ENCODE measurements around the gene SMCO3. TPM values are rescaled to one million over a fixed set of nuclear protein-coding genes. Genes with fewer than 3 reads are reported as not detected.

SMCO3 gene
- total RNA-seq, 6 donors from 2014 or later = 0.33 to 3.1 (median 1.1) TPM

DNA sequence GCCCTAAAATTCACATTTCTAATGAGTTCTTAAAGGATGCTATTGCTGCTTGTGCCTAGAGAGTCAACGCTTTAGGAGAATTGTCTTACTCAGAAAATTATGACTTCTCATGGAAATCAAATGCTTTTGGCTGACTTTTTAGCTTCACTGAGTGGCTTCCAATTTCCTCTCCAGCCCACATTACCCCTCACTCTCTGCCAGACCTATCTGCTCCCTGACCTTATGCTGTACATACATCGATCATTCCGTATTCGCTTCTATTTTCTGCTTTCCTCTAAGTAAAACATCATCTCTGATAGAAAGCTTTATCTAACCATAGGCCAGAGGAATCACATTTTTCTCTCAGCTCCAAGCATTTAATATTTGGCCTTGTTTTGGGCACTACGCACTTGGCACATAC lies 12.5 kb upstream of the SMCO3 start:
- no peak overlapping the region for H3K4me3 ChIP-seq
- WGBS, 2 donors = 75 to 87% methylated on average over 5 of the region's 5 CpGs

GRCh38 chr12:14825256-14825655 lies 11.3 kb upstream of the SMCO3 start:
- Histone ChIP-seq H3K4me3 (no peak overlapping the region), H3K27me3 (no peaks in the 10 kb centered on the region), H3K27ac (no peak overlapping the region), H3K36me3 (no peaks in the 10 kb centered on the region), H3K9me3 (no peaks in the 10 kb centered on the region), H3K4me1 (no peaks in the 10 kb centered on the region)
- TF ChIP-seq CTCF (IDR thresholded peaks at IDR 0.05) = no peak
- no peak for TF ChIP-seq POLR2AphosphoS5 (IDR thresholded peaks at IDR 0.05)
- no peak for TF ChIP-seq EP300 (IDR thresholded peaks at IDR 0.05)
- no peak for TF ChIP-seq POLR2A (IDR thresholded peaks at IDR 0.05)
- no peak for ATAC-seq (ENCODE audit: low FRiP score in 2 of 2)
- no peak for DNase-seq

More for the DNA sequence above, 12.5 kb upstream of the SMCO3 start:
- DNase-seq (no peak), ATAC-seq (ENCODE audit: low FRiP score in 2 of 2) (no peak)
- no peaks in the 10 kb centered on the region for H3K9me3 ChIP-seq
- TF ChIP-seq EP300 (IDR thresholded peaks at IDR 0.05) = no peak
- no peak for TF ChIP-seq POLR2AphosphoS5 (IDR thresholded peaks at IDR 0.05)
- TF ChIP-seq CTCF (IDR thresholded peaks at IDR 0.05) = no peak
- TF ChIP-seq POLR2A (IDR thresholded peaks at IDR 0.05) = no peak
- H3K4me1 ChIP-seq = no peaks in the 10 kb centered on the region
- no peaks in the 10 kb centered on the region for H3K27me3 ChIP-seq
- H3K36me3 ChIP-seq = no peaks in the 10 kb centered on the region
- peak overlapping the region in 1 of 4 donors; percentile 61 for H3K27ac ChIP-seq

- ATAC-seq (ENCODE audit: low FRiP score in 2 of 2) (no peak), DNase-seq (no peak)
- no peaks in the 10 kb centered on the region for H3K36me3 ChIP-seq
- TF ChIP-seq POLR2A (IDR thresholded peaks at IDR 0.05) = no peak
- no peak for TF ChIP-seq POLR2AphosphoS5 (IDR thresholded peaks at IDR 0.05)
- TF ChIP-seq EP300 (IDR thresholded peaks at IDR 0.05) = no peak
- TF ChIP-seq CTCF (IDR thresholded peaks at IDR 0.05) = no peak
- no peak overlapping the region for H3K27ac ChIP-seq
- no peaks in the 10 kb centered on the region for H3K27me3 ChIP-seq
- 90 to 93% methylated on average over 1 of the region's 1 CpG for WGBS, 2 donors
- H3K4me1 ChIP-seq = no peaks in the 10 kb centered on the region
- no peak overlapping the region for H3K4me3 ChIP-seq
- H3K9me3 ChIP-seq = no peaks in the 10 kb centered on the region
Measured at GRCh38 chr12:14824012-14824634, 10.1 kb upstream of the SMCO3 start.

GRCh38 chr12:14811486-14811885 lies 2.5 kb downstream of the SMCO3 start:
- Histone ChIP-seq H3K4me1 (peaks cover 0 to 12% (median 7%) of the 10 kb centered on the region in 4 donors), H3K9me3 (no peaks in the 10 kb centered on the region), H3K27ac (no peak overlapping the region), H3K36me3 (no peaks in the 10 kb centered on the region), H3K4me3 (no peak overlapping the region), H3K27me3 (no peaks in the 10 kb centered on the region)
- TF ChIP-seq POLR2A (IDR thresholded peaks at IDR 0.05) (no peak), EP300 (IDR thresholded peaks at IDR 0.05) (no peak), CTCF (IDR thresholded peaks at IDR 0.05) (no peak), POLR2AphosphoS5 (IDR thresholded peaks at IDR 0.05) (no peak)
- 86 to 92% methylated on average over 2 of the region's 2 CpGs for WGBS, 2 donors
- ATAC-seq (ENCODE audit: low FRiP score in 2 of 2) (no peak), DNase-seq (no peak)

DNA sequence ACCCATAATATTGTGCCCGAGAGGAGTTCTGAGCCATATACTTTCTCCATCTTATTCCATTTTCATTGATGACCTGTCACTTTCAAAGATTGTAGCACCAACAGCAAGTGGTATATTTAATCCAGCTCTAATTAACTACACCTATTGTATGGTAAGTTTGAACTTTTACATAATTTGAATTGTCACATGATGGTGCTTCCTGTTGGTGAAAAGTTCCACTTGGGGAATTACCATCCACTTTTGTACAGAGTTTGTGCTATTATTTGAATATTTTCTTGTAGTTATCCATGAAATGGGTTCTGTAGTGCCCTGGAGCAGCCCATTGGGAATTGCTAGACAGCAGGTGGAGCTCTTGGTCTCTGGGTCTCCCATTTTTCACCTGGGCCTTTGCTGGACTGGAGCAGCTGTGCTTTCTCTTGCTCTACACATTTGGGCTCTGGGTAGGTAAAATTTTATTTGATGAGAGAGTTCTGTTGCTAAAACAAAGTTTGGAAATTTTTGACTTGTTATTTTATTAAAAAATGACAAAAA lies 3.0 kb downstream of the SMCO3 start:
- no peaks in the 10 kb centered on the region for H3K36me3 ChIP-seq
- WGBS, 2 donors = 78 to 84% methylated on average over 1 of the region's 1 CpG
- H3K27ac ChIP-seq = peak overlapping the region in 1 of 4 donors; percentile 3
- H3K4me1 ChIP-seq = peaks cover 0 to 12% (median 7%) of the 10 kb centered on the region in 4 donors
- H3K9me3 ChIP-seq = no peaks in the 10 kb centered on the region
- no peaks in the 10 kb centered on the region for H3K27me3 ChIP-seq
- no peak for ATAC-seq (ENCODE audit: low FRiP score in 2 of 2)
- peak in 1 of 2 donors; percentile 24 for DNase-seq
- no peak for TF ChIP-seq EP300 (IDR thresholded peaks at IDR 0.05)
- no peak for TF ChIP-seq CTCF (IDR thresholded peaks at IDR 0.05)
- TF ChIP-seq POLR2AphosphoS5 (IDR thresholded peaks at IDR 0.05) = no peak
- no peak for TF ChIP-seq POLR2A (IDR thresholded peaks at IDR 0.05)
- no peak overlapping the region for H3K4me3 ChIP-seq

Data from upper lobe of left lung (tissue), 6 donors.